Cardiac septum (tissue), 1 donor: ENCODE data around the gene MCRIP1. TPM values are rescaled to one million over a fixed set of nuclear protein-coding genes. Genes with fewer than 3 reads are reported as not detected.

Source experiments
- total RNA-seq: library from RNA; stranded (reverse); fragmentation: NEBNext Ultra II Directional; extraction: Animal tissue kit (Norgen Biotek cat#: 25700); gene quantifications from one replicate; pipeline ENCODE4 v1.2.1, GENCODE V29; 2021
- donor health status: DM: no; HTN: no; CAD: no.

Gene MCRIP1
- total RNA-seq, 1 donor from 2014 or later, result 102 TPM

Other genes starting within 250 kb of the MCRIP1 start
- 107 TPM for gene NPLOC4, start 196.2 kb downstream of the MCRIP1 start, total RNA-seq
- gene TSPAN10, start 196.1 kb downstream of the MCRIP1 start, total RNA-seq, result 0.30 TPM
- not detected for gene PDE6G, start 176.7 kb downstream of the MCRIP1 start, total RNA-seq
- gene OXLD1, start 166.7 kb downstream of the MCRIP1 start, total RNA-seq, result 17.9 TPM
- gene CCDC137, start 166.6 kb downstream of the MCRIP1 start, total RNA-seq, result 8.2 TPM
- 19.1 TPM for gene ARL16, start 149.5 kb downstream of the MCRIP1 start, total RNA-seq
- gene HGS, start 149.3 kb downstream of the MCRIP1 start, total RNA-seq, result 56.2 TPM
- 117 TPM for gene MRPL12, start 129.9 kb downstream of the MCRIP1 start, total RNA-seq
- 6.3 TPM for gene SLC25A10, start 121.0 kb downstream of the MCRIP1 start, total RNA-seq
- gene GCGR, start 29.1 kb downstream of the MCRIP1 start, total RNA-seq, result not detected
- 0.32 TPM for gene PPP1R27, start 1.8 kb upstream of the MCRIP1 start, total RNA-seq
- gene P4HB, start 27.2 kb upstream of the MCRIP1 start, total RNA-seq, result 371 TPM
- 158 TPM for gene ARHGDIA, start 38.0 kb upstream of the MCRIP1 start, total RNA-seq
- gene ALYREF, start 58.3 kb upstream of the MCRIP1 start, total RNA-seq, result 40.1 TPM
- 131 TPM for gene ANAPC11, start 58.4 kb upstream of the MCRIP1 start, total RNA-seq
- 0.51 TPM for gene NPB, start 68.9 kb upstream of the MCRIP1 start, total RNA-seq
- 47.1 TPM for gene PCYT2, start 78.1 kb upstream of the MCRIP1 start, total RNA-seq
- 8.3 TPM for gene SIRT7, start 84.9 kb upstream of the MCRIP1 start, total RNA-seq
- gene MAFG, start 94.4 kb upstream of the MCRIP1 start, total RNA-seq, result 24.4 TPM
- 7.8 TPM for gene PYCR1, start 104.0 kb upstream of the MCRIP1 start, total RNA-seq
- 4.4 TPM for gene MYADML2, start 113.9 kb upstream of the MCRIP1 start, total RNA-seq
- 0.38 TPM for gene NOTUM, start 127.9 kb upstream of the MCRIP1 start, total RNA-seq
- gene ASPSCR1, start 144.3 kb upstream of the MCRIP1 start, total RNA-seq, result 25.5 TPM
- gene CENPX, start 189.6 kb upstream of the MCRIP1 start, total RNA-seq, result 22.8 TPM
- gene LRRC45, start 190.0 kb upstream of the MCRIP1 start, total RNA-seq, result 3.3 TPM
- gene RAC3, start 198.4 kb upstream of the MCRIP1 start, total RNA-seq, result 0.65 TPM
- gene DCXR, start 204.4 kb upstream of the MCRIP1 start, total RNA-seq, result 144 TPM
- 21.0 TPM for gene RFNG, start 218.5 kb upstream of the MCRIP1 start, total RNA-seq
- gene GPS1, start 218.6 kb upstream of the MCRIP1 start, total RNA-seq, result 67.4 TPM
- gene DUS1L, start 232.5 kb upstream of the MCRIP1 start, total RNA-seq, result 47.6 TPM